Posterior vena cava (tissue), 2 donors: ENCODE measurements around the gene LCE2A. TPM values are rescaled to one million over a fixed set of nuclear protein-coding genes. Genes with fewer than 3 reads are reported as not detected.
"Not testable (repeated sequence)": the region's sequence is repeated elsewhere in the genome, so short reads cannot be mapped to it uniquely, and the experiment has no call there.

Experiments
- DNase-seq: peaks from one replicate; pipeline ENCODE4 v3.0.0-alpha.2; 2020; ENCODE audit warnings: low spot score
- intact Hi-C, 2 donors: fragments of 100-400 bp; cut with DNase I; formaldehyde crosslinking; loops; one replicate each; pipeline versions ENCODE4 v1.14.1 to v1.14.2; 2022 to 2023
- long read RNA-seq, 2 donors: library from polyadenylated mRNA; unstranded; transcript quantifications; one replicate each; pipeline ENCODE4 v2.0.0, GENCODE V29; 2020 to 2021
- total RNA-seq, 2 donors: library from RNA; stranded (reverse); fragmentation: NEBNext Ultra II Directional; extraction: Animal tissue kit (Norgen Biotek cat#: 25700); gene quantifications; one replicate each; pipeline ENCODE4 v1.2.1, GENCODE V29; 2021
- donor health status: DM: yes; HTN: yes; CAD: no.
- donor health status: DM: yes; HTN: yes; CAD: no.

The LCE2A gene, protein sequence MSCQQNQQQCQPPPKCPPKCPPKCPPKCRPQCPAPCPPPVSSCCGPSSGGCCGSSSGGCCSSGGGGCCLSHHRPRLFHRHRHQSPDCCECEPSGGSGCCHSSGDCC
- not detected for total RNA-seq
- long read RNA-seq, donor 1: 0 reads
- long read RNA-seq, donor 2: 0 reads

DNA sequence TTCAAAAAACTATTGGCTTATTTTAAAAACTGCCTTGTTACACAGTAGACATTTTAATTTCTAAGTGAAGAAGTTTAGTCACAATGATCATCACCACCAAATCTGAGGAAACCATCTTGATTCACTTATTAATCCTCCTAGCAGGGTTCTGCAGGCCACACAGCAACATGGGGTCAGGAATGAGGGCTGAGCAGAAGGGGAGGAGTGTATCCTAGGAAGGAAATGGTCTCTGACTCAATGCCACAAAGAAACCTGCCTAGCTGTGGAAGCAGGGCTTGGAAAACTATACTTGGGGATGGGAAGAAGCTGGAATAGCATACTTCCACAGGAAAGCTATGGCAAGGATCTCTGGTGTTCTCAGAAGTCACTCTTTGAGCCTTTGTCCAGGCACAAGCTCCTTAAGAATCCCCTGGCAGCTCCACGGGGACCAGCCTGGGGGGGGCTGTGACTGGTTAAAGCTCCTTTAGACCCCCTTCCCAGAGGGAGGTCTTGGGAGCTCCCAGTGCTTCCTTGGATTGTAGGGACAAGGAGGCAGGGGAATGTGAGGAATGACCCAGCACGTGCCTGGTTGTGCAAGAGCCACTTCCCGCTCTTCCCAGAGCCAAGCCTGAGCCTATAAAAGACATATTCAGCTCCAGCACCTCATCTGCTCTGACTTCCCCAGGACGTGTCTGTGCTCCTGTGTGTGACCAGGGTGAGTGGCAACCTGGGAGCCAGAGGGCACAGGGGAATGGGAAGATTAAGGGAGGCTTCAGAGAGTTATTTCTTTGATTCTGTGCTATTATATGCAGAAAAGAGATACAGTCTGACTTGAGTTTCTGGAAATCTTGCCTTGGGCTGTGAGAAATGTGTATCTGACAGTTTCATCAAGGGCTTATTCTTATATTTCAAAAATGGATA is at the start of gene LCE2A:
Gene LCE2A, plus strand, starts transcription at position 645 of the 900 bp plus-strand sequence. CDS start 557 bp downstream, outside the sequence.
- DNase-seq: no peak
- intact Hi-C loops: no loop called here

DNA sequence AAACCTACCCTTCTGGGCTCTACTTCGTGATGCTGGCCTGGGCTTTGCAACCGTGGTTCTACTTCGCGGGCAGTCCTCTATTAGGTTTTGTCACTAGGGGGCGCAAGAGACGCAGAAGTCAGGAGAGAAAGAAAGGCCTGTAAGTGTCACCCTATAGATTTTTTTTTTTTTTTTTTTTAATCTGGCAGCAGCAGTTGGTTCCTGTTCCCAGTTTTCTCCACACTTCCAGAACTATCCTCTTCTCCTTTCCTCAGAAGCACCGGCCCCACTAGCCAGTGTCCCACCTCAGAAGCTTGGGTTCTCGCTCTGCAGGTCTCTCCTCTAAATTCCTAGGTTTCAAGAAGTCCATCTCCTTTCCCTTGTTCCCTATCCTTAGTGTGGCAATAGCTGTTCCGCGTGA is 44.0 kb upstream of the LCE2A start:
- intact Hi-C loops: no loop called here
- no peak for DNase-seq

- DNase-seq: no peak
- intact Hi-C loops: no loop called here
Observed at GRCh38 chr1:152656459-152656858, 41.7 kb upstream of the LCE2A start.

- DNase-seq: no peak
- intact Hi-C loops: no loop called here
Observed at GRCh38 chr1:152657677-152658076, 40.5 kb upstream of the LCE2A start.

GRCh38 chr1:152658649-152659048 is 39.5 kb upstream of the LCE2A start:
- intact Hi-C loops: no loop called here
- no peak for DNase-seq

- intact Hi-C loops: no loop called here
- DNase-seq: no peak
Observed at GRCh38 chr1:152663098-152663497, 35.0 kb upstream of the LCE2A start, which contains the start of gene LCE2D. LCE2D (plus strand) TSS chr1:152663380; CDS start chr1:152664106, 726 bp downstream.

GRCh38 chr1:152666171-152666570 is 32.0 kb upstream of the LCE2A start:
- DNase-seq, intact Hi-C loops: not testable (repeated sequence)

GRCh38 chr1:152667648-152668047 is 30.5 kb upstream of the LCE2A start:
- intact Hi-C loops: no loop called here
- DNase-seq: no peak

DNA sequence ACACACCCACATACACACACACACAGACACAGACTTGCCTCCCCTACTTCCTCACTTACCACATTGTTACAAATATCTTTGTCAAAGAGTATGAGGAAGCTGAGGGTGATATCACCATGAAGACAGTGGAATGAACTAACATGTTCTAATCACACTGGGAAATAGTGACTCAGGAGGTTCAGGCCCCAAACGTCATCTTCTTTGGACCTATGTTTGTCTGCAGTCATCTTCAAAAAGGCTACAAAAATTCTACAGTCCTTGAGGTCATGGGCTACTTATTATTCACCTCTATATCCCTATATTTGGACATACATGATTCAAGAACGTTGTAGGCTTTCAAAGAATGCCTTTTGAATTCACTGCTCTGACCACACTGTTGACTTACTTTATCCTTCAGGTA is 25.1 kb upstream of the LCE2A start:
- DNase-seq: no peak
- intact Hi-C loops: no loop called here

DNA sequence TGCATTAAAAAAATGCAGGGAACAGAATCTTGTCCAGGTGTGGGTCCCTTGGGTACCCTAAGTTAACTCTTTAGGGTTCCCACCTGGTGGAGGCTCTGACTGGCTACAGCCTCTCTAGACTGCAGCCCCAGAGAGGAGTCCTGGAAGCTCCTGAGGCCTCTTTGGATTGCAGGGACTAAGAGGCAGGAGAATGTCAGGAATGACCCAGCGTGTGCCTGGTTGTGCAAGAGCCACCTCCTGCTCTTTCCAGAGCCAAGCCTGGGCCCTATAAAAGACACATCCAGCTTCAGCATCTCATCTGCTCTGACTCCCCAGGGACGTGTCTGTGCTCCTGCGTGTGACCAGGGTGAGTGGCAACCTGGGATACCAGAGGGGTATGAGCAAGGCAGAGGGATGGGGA is 23.2 kb upstream of the LCE2A start, which contains the start of gene LCE2C:
Gene LCE2C, plus strand, starts transcription at position 297 of the 400 bp plus-strand sequence. CDS start 737 bp downstream, outside the sequence.
- DNase-seq, intact Hi-C loops: not testable (repeated sequence)

GRCh38 chr1:152679459-152679858 is 18.7 kb upstream of the LCE2A start:
- DNase-seq: no peak
- intact Hi-C loops: no loop called here

DNA sequence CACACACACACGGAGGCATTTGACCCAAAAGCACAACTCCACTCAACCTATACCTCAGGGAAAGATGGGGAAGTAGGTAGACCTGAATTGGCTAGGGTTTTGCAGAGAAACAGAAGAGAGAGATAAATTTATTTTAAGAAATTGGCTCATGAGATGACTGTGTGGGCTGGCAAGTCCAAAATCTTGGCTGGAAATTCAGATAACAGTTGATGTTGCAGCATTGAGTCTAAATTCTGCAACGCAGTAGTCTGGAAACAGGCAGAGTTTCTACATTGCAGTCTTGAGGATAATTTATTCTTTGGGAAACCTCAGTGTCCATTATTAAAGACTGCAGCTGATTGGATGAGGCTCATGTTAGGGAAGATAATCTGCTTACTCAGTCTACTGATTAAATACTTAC is 16.5 kb upstream of the LCE2A start:
- no peak for DNase-seq
- intact Hi-C loops: no loop called here

DNA sequence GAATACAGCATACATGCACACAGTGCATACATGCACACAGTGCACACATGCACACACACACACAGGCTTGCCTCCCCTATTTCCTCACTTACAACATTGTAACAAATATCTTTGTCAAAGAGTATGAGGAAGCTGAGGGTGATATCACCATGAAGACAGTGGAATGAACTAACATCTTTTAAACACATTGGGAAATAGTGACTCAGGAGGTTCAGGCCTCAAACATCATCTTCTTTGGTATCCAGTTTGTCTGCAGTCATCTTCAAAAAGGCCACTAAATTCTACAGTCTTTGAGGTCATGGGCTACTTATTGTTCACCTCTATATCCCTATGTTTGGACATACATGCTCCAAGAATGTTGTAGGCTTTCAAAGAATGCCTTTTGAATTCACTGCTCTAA is 14.3 kb upstream of the LCE2A start:
- intact Hi-C loops: no loop called here
- DNase-seq: no peak

- DNase-seq, intact Hi-C loops: not testable (repeated sequence)
Observed at GRCh38 chr1:152685823-152686222, 12.3 kb upstream of the LCE2A start, which contains the start of gene LCE2B. LCE2B (plus strand) TSS chr1:152686123; CDS start chr1:152686844, 721 bp downstream.

- intact Hi-C loops: no loop called here
- no peak for DNase-seq
Observed at GRCh38 chr1:152699746-152700145, 1.6 kb downstream of the LCE2A start.

GRCh38 chr1:152707860-152708259 is 9.7 kb downstream of the LCE2A start, which contains the start of gene LCE4A:
LCE4A (plus strand) TSS chr1:152708160; CDS start chr1:152709076, 916 bp downstream.
- intact Hi-C loops: no loop called here

DNA sequence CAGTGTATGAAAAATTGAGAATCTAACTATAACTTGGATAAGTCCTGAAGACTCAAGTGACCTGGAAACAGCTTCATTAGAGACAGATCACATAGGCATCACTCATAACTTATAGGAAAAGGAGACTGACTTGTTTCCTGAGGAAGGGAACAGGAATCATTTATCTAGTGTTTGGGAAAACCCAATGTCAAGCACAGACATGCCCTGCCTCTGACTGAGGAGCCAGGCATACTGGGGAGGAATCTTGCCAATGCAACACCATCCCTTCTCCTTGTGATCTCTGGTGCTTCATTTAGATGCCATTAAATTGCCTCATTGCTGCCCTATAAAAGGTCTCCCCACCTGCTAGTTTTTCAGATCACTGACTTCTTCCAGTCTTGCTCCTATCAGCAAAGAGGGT is 20.1 kb downstream of the LCE2A start:
- intact Hi-C loops: no loop called here
- no peak for DNase-seq

More at GRCh38 chr1:152707860-152708259, 9.7 kb downstream of the LCE2A start, which contains the start of gene LCE4A:
- DNase-seq: no peak

GRCh38 chr1:152725261-152725660 is 27.1 kb downstream of the LCE2A start:
- intact Hi-C loops: no loop called here
- DNase-seq: no peak

GRCh38 chr1:152728986-152729385 is 30.8 kb downstream of the LCE2A start:
- intact Hi-C loops: no loop called here
- no peak for DNase-seq

DNA sequence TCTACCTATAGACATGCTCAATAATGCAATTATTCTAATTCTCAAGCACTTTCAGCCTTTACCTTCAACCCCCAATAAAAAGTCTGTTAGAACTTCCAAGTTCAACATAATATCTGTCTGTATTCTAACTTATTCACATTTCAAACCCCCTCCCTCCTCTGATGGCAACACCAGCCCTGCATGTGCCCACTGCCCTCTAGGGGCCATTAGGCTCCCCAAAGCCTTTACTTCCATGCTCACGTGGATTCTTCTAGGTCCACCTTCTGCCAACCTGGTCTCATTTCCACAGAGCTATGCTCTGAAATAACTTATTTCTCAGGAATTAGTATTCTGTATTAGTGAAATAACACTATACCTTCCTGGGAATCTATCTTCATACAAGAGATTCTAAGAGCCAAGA is 37.5 kb downstream of the LCE2A start:
- DNase-seq: no peak
- intact Hi-C loops: no loop called here
